ENCODE data around the gene SCGN.

Gene SCGN

DNA sequence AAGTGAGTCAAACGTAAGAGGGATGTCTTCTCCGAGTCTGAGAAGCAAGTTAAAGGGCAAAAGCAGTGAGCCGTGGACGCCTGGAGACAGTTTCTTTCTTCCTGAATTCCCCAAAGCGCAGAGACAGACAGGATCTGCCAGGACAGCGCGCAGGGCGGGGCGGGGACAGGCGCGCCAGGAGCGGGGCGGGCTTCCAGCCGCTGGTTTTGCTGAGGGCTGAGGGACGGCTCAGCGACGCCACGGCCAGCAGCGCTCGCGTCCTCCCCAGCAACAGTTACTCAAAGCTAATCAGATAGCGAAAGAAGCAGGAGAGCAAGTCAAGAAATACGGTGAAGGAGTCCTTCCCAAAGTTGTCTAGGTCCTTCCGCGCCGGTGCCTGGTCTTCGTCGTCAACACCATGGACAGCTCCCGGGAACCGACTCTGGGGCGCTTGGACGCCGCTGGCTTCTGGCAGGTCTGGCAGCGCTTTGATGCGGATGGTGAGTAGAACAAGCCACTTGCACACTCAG is at the start of gene SCGN:
Gene SCGN (plus strand): TSS at position 209 of the 509 bp plus-strand sequence. CDS start 189 bp downstream, at position 398.
- peak in 1 of 2 experiments; percentile 48 for DNase-seq

- DNase-seq, result no peak
Measured at GRCh38 chr6:25602674-25602982, 49.4 kb upstream of the SCGN start.

DNA sequence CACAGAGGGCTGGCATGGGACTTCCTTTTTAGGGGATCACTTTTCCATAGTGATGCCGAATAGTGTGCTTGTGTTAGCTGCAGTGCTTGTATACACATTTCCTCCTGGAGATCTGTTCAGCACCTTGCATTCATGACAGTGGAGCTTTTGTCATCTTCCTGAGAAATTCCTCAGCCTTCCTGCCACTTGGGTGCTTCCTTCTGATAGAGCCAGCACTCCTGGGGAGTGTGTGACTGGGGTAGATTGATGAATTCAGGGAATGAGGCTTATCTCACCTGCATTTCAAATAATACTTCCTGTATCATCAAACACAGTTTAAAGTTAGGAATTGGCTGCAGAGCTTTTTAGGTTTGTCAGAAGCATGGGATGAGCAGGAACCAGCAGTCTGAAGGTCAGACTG is 48.8 kb upstream of the SCGN start:
- no peak for DNase-seq

- peak in 1 of 2 experiments; percentile 13 for DNase-seq
Measured at GRCh38 chr6:25606151-25606550, 45.9 kb upstream of the SCGN start.

DNA sequence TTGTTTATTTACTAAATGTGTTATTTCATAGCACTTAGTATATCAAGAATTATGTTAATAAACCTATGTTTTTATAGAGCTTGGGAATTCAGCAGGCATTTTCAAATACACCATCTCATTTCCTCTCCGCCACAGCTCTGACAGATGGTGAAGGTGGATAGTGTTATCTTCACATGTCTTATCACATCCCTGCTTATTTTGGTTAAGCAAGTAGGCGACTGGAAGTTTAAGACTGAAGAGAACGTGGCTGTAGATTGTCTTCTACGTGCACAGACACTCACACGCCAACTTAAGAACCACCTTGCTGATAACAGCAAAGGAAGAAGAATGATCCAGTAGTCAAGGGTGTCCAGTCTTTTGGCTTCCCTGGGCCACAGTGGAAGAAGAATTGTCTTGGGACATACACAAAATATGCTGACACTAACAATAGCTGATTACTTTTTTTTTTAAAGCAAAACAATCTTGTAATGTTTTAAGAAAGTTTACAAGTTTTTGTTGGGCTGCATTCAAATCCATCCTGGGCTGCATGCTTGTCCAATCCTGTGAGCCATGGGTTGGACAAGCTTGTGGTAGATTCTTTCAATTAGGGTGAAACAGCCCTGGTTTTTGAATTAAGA is 43.3 kb upstream of the SCGN start:
- DNase-seq, result no peak

GRCh38 chr6:25612666-25613065 is 39.3 kb upstream of the SCGN start:
- no peak for DNase-seq

- DNase-seq, result no peak
Measured at GRCh38 chr6:25613415-25613814, 38.6 kb upstream of the SCGN start.

- DNase-seq, result no peak
Measured at GRCh38 chr6:25614052-25614451, 38.0 kb upstream of the SCGN start.

GRCh38 chr6:25615471-25615870 is 36.5 kb upstream of the SCGN start:
- no peak for DNase-seq

DNA sequence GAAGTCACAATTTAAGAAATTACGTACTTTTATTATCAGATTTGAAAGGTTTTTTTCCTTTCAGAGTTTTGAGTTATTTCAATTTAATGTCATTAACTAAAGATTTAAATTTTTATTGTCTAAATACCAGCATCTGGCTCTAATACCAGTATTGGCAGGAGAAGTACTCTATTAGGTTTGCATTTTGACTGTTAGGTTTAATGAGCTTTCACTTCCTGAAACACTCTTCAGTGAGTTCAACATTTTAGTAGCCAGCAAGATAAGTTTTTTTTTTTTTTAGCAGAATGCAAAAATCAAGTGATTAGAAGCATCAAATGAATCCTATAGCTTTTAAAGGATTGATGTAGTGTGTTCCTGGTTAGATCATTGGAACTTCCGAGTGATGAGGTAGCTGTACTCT is 34.0 kb upstream of the SCGN start:
- no peak for DNase-seq

DNA sequence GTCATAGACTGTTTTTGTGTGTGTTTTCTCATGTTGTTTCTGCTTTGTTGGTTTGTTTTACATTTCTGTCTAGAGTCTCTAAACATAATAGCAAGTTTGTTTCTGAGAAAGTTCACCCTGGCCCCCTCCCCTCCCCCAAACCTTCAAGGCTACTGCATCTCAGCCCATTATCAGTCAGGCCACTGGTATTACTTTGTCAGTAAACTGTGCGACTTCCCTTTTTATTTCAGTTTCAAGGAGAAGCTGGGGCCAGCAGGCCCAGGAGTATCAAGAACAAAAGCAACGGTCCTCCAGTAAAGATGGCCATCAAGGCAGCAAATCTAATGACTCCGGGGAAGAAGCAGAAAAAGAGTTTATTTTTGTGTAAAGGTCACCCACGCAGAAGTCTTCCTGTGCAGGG is 32.8 kb upstream of the SCGN start:
- no peak for DNase-seq

GRCh38 chr6:25620391-25620790 is 31.6 kb upstream of the SCGN start:
- DNase-seq, result no peak

GRCh38 chr6:25623065-25623464 is 28.9 kb upstream of the SCGN start:
- DNase-seq, result no peak

DNA sequence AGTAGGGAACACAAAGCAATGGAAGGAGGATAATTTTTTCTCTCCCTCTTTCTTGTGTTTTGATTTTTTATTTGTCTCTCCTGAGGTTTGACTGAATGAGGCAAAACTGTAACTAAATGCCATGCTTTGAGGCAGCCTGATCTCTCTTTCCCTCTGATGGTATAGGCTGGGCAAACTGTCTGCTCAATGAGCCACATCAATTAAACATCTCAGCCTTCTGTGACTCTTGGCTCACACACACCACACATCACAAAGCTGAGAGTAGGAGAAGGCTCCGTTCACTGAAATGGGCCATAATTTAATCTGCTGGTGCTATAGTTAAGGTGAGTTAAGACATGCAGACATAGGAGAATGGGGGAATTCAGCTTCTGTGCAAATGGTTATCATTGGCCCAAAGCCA is 28.1 kb upstream of the SCGN start:
- no peak for DNase-seq

GRCh38 chr6:25627001-25627400 is 25.0 kb upstream of the SCGN start:
- no peak for DNase-seq

DNA sequence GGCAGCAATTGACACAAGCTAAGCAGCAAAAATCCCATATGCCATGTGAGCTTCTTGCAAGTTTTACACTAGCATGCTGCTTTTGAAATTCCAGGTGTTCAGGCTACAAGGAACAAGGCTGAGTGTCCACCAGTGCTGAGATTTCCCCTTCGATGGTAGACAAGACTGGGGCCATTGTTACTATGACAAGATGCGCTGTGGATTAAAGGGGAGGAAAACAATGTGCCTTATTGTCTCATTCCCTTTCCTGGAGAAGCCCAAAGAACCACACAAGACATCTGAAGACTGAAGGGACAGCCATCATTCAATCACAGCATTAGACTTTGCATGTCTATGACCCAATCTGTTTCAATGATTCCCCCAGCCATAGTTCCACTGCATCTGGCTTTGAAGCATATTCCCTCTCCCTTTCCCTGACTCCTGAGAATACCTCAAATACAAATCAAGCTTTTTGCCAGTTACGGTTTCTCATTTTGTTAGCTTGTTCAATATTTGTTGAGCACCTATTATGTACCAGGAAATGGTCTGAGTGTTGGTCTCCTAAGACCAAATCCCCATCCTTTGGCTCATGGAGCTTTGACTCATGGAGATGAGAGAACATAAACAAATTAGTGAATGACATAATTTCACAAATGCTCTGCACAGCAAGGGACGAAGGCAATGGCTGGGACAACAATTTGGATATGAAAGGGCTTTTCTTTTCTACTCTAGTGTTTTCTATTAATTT is 23.4 kb upstream of the SCGN start:
- no peak for DNase-seq

DNA sequence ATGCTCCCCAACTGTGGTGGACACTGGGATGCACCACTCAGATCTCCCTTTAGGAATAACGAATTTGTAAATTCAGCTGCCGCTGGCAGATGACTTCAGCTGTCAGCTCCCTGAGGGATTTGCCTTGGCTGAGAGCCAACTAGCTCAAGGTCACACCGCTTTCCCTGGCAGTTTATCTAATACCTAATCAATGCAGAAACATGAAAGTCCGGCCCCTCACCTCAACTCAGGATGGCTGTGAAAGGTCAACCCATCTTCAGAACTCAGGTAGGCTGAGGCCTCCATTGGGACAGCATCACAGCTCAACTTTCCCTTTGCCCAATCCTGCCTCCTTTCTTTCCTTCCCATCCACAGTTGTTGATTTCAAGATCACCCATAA is 22.8 kb upstream of the SCGN start:
- peak in 1 of 2 experiments; percentile 47 for DNase-seq

DNA sequence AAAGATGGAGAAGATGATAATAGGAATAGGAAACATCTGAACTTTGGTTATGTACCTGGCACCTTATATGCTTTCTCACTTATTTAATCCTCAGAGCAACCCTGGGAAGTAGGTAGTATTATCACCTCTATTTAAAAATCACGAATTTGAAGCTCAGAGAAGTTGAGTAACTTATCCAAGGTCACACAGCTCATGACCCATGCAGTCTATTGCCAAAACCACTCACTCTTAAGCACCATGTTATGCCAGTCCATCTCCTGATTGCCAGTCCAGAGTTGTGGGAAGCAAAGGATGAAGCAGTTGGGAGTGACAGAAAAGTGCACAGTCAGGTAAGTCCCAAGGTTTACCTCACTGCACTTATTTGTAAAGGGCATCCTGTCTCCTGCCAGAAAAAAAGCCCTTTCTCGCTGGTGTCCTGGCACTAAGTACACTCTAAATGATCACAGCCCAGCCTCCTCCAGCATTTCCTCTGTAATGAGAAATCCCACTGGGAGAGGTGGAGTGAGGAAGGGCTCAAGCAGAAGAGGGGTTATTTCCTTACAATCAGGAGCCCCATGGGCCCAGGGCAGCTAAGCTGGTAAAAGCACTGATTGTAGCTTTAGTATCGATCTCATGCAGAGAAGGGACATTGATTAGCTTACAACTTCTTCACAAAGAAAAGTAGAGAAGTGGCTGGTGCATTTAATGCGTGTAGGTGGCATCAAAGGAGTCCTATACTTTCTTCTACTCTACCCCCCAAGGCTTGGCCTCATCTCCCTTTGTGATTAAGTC is 21.3 kb upstream of the SCGN start:
- no peak for DNase-seq

- peak in 1 of 2 experiments; percentile 18 for DNase-seq
Measured at GRCh38 chr6:25635886-25636317, 16.1 kb upstream of the SCGN start.

DNA sequence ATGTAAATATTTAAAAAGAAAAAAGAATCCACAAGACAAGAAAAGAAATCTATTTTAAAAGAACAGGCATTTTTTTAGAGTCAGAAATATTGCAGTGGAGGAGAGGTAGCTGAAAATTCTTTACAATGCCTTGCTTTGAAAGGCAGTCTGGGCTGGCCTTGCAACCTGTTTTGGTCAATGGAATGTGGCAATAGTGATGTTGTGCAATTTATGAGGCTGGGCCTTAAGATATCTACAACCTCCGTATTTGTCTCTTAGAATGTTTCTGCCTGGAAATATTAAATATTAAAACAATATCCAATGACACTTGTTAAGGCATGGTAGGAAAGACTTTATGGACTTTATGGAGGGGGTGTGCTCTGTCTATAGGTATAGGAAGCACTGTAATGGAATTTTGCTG is 14.8 kb upstream of the SCGN start:
- no peak for DNase-seq

DNA sequence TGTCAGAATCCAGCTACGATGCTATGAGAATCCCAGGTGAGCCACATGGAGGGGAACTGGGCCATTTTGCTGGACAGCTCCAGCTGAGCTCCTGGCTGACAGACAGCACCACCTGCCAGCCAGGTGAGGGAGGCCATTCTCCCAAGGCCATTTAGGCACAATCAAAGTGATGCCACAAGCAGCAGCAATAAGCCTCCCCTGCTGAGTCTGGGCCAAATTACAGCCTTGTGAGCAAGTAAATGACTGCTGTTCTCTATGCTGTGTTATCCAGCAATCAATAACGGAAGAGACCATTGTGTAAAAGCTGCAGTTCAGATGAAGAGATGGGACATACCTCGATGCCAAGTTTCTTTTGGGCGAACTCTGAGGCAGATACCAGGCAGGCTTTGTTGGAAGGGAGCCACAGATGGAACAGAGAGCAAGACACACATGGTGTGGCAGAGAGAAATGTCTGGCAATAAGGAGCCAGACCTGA is 14.0 kb upstream of the SCGN start:
- no peak for DNase-seq

GRCh38 chr6:25639653-25640052 is 12.4 kb upstream of the SCGN start:
- DNase-seq, result no peak

DNA sequence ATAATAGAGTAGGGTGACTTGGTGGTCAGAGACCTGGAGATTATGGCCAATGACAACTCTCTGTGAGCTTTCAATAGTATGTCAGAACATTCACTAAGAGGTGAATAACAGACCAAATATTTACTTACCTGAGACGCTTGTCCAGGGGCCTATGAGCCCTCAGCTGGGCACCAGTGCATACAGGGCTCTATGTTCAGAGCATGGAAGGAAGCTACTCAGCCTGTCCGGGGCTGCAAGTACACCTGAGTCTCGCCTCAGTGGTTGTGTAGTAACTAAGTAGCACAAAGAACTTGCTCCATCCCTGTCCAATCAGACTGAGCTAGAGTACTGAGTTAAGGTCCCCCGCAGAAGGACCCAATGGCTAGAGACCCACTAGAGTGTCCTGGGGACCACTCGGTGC is 11.6 kb upstream of the SCGN start:
- no peak for DNase-seq

- no peak for DNase-seq
Measured at GRCh38 chr6:25640891-25641290, 11.1 kb upstream of the SCGN start.
